ENCODE results near the gene MYCBP2. TPM values are rescaled to one million over a fixed set of nuclear protein-coding genes. Genes with fewer than 3 reads are reported as not detected.

The MYCBP2 gene
- total RNA-seq, 1 donor: 155 TPM

GRCh38 chr13:77239312-77239711 lies 87.6 kb downstream of the MYCBP2 start:
- H3K27ac ChIP-seq (ENCODE audit: low read depth, low read length): no peak overlapping the region
- no peaks in the 10 kb centered on the region for H4K20me1 ChIP-seq (ENCODE audit: insufficient read depth, low read length)
- H3K4me1 ChIP-seq (ENCODE audit: insufficient read depth, low read length): no peaks in the 10 kb centered on the region
- no peaks in the 10 kb centered on the region for H3K9me3 ChIP-seq (ENCODE audit: low read depth, low read length)
- no peak for TF ChIP-seq CTCF (IDR thresholded peaks at IDR 0.05; ENCODE audit: extremely low read depth, low read depth, low read length)
- H3K4me3 ChIP-seq (ENCODE audit: insufficient read depth, low read length): no peak overlapping the region
- DNase-seq (ENCODE audit: insufficient read length, low spot score, missing footprints): no peak
- H3K36me3 ChIP-seq (ENCODE audit: insufficient read depth, low read length): peaks cover 14% of the 10 kb centered on the region
- H3K4me2 ChIP-seq (ENCODE audit: insufficient read depth, low read length): no peak overlapping the region
- no peaks in the 10 kb centered on the region for H3K27me3 ChIP-seq (ENCODE audit: insufficient read depth, low read length)
- H3K79me2 ChIP-seq (ENCODE audit: insufficient read depth, low read length): no peaks in the 10 kb centered on the region
- no peak overlapping the region for H2AFZ ChIP-seq (ENCODE audit: low read length)

- no peaks in the 10 kb centered on the region for H3K9me3 ChIP-seq (ENCODE audit: low read depth, low read length)
- no peaks in the 10 kb centered on the region for H3K79me2 ChIP-seq (ENCODE audit: insufficient read depth, low read length)
- H2AFZ ChIP-seq (ENCODE audit: low read length): no peak overlapping the region
- peaks cover 2% of the 10 kb centered on the region for H3K36me3 ChIP-seq (ENCODE audit: insufficient read depth, low read length)
- H3K4me1 ChIP-seq (ENCODE audit: insufficient read depth, low read length): no peaks in the 10 kb centered on the region
- no peak overlapping the region for H3K27ac ChIP-seq (ENCODE audit: low read depth, low read length)
- no peak for DNase-seq (ENCODE audit: insufficient read length, low spot score, missing footprints)
- no peak overlapping the region for H3K4me2 ChIP-seq (ENCODE audit: insufficient read depth, low read length)
- TF ChIP-seq CTCF (IDR thresholded peaks at IDR 0.05; ENCODE audit: extremely low read depth, low read depth, low read length): no peak
- no peaks in the 10 kb centered on the region for H4K20me1 ChIP-seq (ENCODE audit: insufficient read depth, low read length)
- no peak overlapping the region for H3K4me3 ChIP-seq (ENCODE audit: insufficient read depth, low read length)
- H3K27me3 ChIP-seq (ENCODE audit: insufficient read depth, low read length): no peaks in the 10 kb centered on the region
Observed at GRCh38 chr13:77235456-77236022, 91.4 kb downstream of the MYCBP2 start.

- DNase-seq (ENCODE audit: insufficient read length, low spot score, missing footprints): no peak
- Histone ChIP-seq H4K20me1 (ENCODE audit: insufficient read depth, low read length) (no peaks in the 10 kb centered on the region), H3K27me3 (ENCODE audit: insufficient read depth, low read length) (no peaks in the 10 kb centered on the region), H3K36me3 (ENCODE audit: insufficient read depth, low read length) (peaks cover 4% of the 10 kb centered on the region), H3K79me2 (ENCODE audit: insufficient read depth, low read length) (no peaks in the 10 kb centered on the region), H3K4me1 (ENCODE audit: insufficient read depth, low read length) (no peaks in the 10 kb centered on the region), H3K27ac (ENCODE audit: low read depth, low read length) (no peak overlapping the region), H2AFZ (ENCODE audit: low read length) (no peak overlapping the region), H3K4me3 (ENCODE audit: insufficient read depth, low read length) (no peak overlapping the region), H3K9me3 (ENCODE audit: low read depth, low read length) (no peaks in the 10 kb centered on the region), H3K4me2 (ENCODE audit: insufficient read depth, low read length) (no peak overlapping the region)
- no peak for TF ChIP-seq CTCF (IDR thresholded peaks at IDR 0.05; ENCODE audit: extremely low read depth, low read depth, low read length)
Observed at GRCh38 chr13:77233159-77233558, 93.7 kb downstream of the MYCBP2 start.

- Histone ChIP-seq H3K79me2 (ENCODE audit: insufficient read depth, low read length) (no peaks in the 10 kb centered on the region), H3K4me3 (ENCODE audit: insufficient read depth, low read length) (no peak overlapping the region), H3K4me2 (ENCODE audit: insufficient read depth, low read length) (no peak overlapping the region), H3K36me3 (ENCODE audit: insufficient read depth, low read length) (peaks cover 4% of the 10 kb centered on the region), H4K20me1 (ENCODE audit: insufficient read depth, low read length) (no peaks in the 10 kb centered on the region), H3K27me3 (ENCODE audit: insufficient read depth, low read length) (no peaks in the 10 kb centered on the region), H3K4me1 (ENCODE audit: insufficient read depth, low read length) (no peaks in the 10 kb centered on the region), H3K27ac (ENCODE audit: low read depth, low read length) (no peak overlapping the region), H2AFZ (ENCODE audit: low read length) (no peak overlapping the region), H3K9me3 (ENCODE audit: low read depth, low read length) (no peaks in the 10 kb centered on the region)
- DNase-seq (ENCODE audit: insufficient read length, low spot score, missing footprints): no peak
- no peak for TF ChIP-seq CTCF (IDR thresholded peaks at IDR 0.05; ENCODE audit: extremely low read depth, low read depth, low read length)
Observed at GRCh38 chr13:77230560-77230959, 96.3 kb downstream of the MYCBP2 start.

All from osteoblast (primary cell).